Brain microvascular endothelial cell (primary cell): ENCODE results near the gene U2AF1L4.

Experiments
- DNase-seq: peaks from one replicate; pipeline ENCODE4 v3.0.0-alpha.2; 2020
- H3K27ac ChIP-seq: fragments of 250-450 bp; sonication (Bioruptor Pico); 2 replicates; pipeline ENCODE4 v1.5.1; 2020; ENCODE audit warnings: mild to moderate bottlenecking, moderate library complexity
- H3K27me3 ChIP-seq: fragments of 250-450 bp; sonication (Bioruptor Pico); replicated peaks from 2 replicates; pipeline ENCODE4 v1.5.1; 2020; ENCODE audit warnings: mild to moderate bottlenecking
- H3K36me3 ChIP-seq: fragments of 250-450 bp; sonication (Bioruptor Pico); replicated peaks from 2 replicates; pipeline ENCODE4 v1.5.1; 2020; ENCODE audit warnings: mild to moderate bottlenecking
- H3K4me3 ChIP-seq: 2 replicates; pipeline ENCODE4 v1.5.1; 2011; ENCODE audit warnings: low read depth, mild to moderate bottlenecking, control low read depth, low read length, moderate library complexity
- CTCF ChIP-seq: IDR thresholded peaks from 2 replicates; pipeline ENCODE4 v1.5.1; 2011; ENCODE audit warnings: low read depth, mild to moderate bottlenecking, moderate library complexity, low read length, control low read depth, inconsistent platforms; ENCODE audit errors: missing control alignments
- in situ Hi-C: cut with HindIII; loops from 2 replicates; pipeline ENCODE4 v1.10.0; 2017; ENCODE audit warnings: low sequenced_read_pairs, low pct_ligation_motif_present

U2AF1L4 gene

GRCh38 chr19:35721374-35721773, 23.8 kb downstream of the U2AF1L4 start:
- Histone ChIP-seq H3K27me3 (no peaks in the 10 kb centered on the region), H3K36me3 (peaks cover 54% of the 10 kb centered on the region), H3K27ac (no peak overlapping the region), H3K4me3 (no peak overlapping the region)
- in situ Hi-C loops = no loop called here
- TF ChIP-seq CTCF = no peak
- DNase-seq = no peak

GRCh38 chr19:35720648-35721047, 24.6 kb downstream of the U2AF1L4 start:
- Histone ChIP-seq H3K36me3 (peaks cover 49% of the 10 kb centered on the region), H3K27me3 (no peaks in the 10 kb centered on the region), H3K27ac (no peak overlapping the region), H3K4me3 (no peak overlapping the region)
- no peak for DNase-seq
- TF ChIP-seq CTCF = no peak
- in situ Hi-C loops = no loop called here

DNA sequence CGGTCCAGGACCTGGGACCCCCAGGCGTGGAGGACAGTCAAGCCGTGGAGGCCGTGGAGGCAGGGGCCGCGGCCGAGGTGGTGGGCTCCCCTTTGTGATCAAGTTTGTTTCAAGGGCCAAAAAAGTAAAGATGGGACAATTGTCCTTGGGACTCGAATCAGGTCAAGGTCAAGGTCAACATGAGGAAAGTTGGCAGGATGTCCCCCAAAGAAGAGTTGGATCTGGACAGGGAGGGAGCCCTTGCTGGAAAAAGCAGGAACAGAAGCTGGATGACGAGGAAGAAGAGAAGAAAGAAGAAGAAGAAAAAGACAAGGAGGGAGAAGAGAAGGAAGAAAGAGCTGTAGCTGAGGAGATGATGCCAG, 25.1 kb downstream of the U2AF1L4 start:
- H3K36me3 ChIP-seq = peaks cover 44% of the 10 kb centered on the region
- no peak for DNase-seq
- no peaks in the 10 kb centered on the region for H3K27me3 ChIP-seq
- TF ChIP-seq CTCF = no peak
- no peak overlapping the region for H3K27ac ChIP-seq
- H3K4me3 ChIP-seq = no peak overlapping the region
- in situ Hi-C loops = no loop called here

GRCh38 chr19:35719402-35720162, 25.6 kb downstream of the U2AF1L4 start:
- DNase-seq = no peak
- no peak overlapping the region for H3K27ac ChIP-seq
- no peaks in the 10 kb centered on the region for H3K27me3 ChIP-seq
- TF ChIP-seq CTCF = no peak
- H3K36me3 ChIP-seq = peaks cover 40% of the 10 kb centered on the region
- peak overlapping the region; percentile 82 for H3K4me3 ChIP-seq
- in situ Hi-C loops = no loop called here

DNA sequence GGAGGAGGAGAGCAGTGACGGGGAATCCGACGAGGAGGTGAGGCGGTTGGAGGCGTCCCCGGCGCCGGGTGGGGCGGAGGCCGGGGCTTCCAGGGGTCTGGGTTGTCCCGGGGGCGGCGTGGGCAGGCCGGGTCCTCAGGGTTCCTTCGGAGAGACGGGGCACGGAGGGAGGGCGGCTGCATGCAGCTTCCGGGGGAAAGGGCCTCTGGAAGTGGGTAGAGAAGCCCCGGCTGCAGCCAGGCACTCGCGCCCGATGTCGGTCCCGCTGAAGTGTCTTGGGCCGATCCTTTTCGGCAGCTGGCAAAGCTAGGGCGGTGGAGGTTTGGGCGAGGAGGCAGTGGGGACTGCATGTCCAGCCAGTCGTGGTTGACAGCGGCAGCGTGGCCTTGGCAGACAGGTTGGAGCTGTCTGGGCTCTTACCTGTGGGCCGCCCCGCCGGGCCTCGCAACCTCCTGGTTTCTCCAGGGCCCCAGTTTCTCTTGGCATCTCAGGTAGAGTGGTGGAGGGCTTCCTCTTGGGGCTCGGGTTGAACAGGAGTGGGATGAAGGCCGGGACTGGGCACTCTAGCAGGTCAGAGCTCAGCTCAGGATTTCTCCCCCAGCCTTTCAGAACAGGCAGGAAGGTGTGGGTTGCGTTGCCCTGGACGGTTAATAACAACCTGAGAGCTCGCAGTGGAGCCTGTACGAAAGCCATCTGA, 26.7 kb downstream of the U2AF1L4 start:
- TF ChIP-seq CTCF = no peak
- peaks cover 29% of the 10 kb centered on the region for H3K36me3 ChIP-seq
- H3K27ac ChIP-seq = peak overlapping the region; percentile 22
- peak overlapping the region; percentile 82 for H3K4me3 ChIP-seq
- DNase-seq = no peak
- H3K27me3 ChIP-seq = no peaks in the 10 kb centered on the region
- in situ Hi-C loops = no loop called here
